CD4-positive, alpha-beta T cell (primary cell): ENCODE results near the gene HPCAL1. TPM values are rescaled to one million over a fixed set of nuclear protein-coding genes. Genes with fewer than 3 reads are reported as not detected.

Source experiments
- ATAC-seq: fragments of 200-7000 bp; cut with Tn5 transposase; one replicate; pipeline ENCODE4 v1.10.0; 2022; ENCODE audit warnings: mild to moderate bottlenecking; ENCODE audit not compliant: poor library complexity
- CTCF ChIA-PET: fragments of 350-600 bp; sonication (Branson Sonifier 250); formaldehyde crosslinking; loops from one replicate; lab custom pipeline; 2021; ENCODE audit warnings: antibody characterized with exemption, inconsistent platforms; lab: Charles Lee
- POLR2A ChIA-PET: fragments of 350-600 bp; sonication (Branson Sonifier 250); formaldehyde crosslinking; loops from one replicate; lab custom pipeline; 2021; ENCODE audit warnings: antibody characterized with exemption, inconsistent platforms; lab: Charles Lee
- DNase-seq, 14 experiments: peaks; one replicate each; pipeline ENCODE4 v3.0.0-alpha.2; 2013 to 2020; ENCODE audit warnings: mixed read lengths in 2 of 14
- H3K27ac ChIP-seq, 2 donors: one replicate each; pipeline versions ENCODE4 v1.5.1 to v1.7.0; 2013; ENCODE audit warnings: low read length in 2 of 2, low read depth in 1 of 2, mild to moderate bottlenecking in 1 of 2
- H3K27me3 ChIP-seq, 2 experiments: 1 replicate in 1 of 2; 2 replicates in 1 of 2; pipeline versions ENCODE4 v1.6.1 to v1.7.0; 2013; ENCODE audit warnings: low read length in 2 of 2, control low read depth in 1 of 2, mild to moderate bottlenecking in 1 of 2, moderate library complexity in 1 of 2; ENCODE audit not compliant: insufficient read depth in 2 of 2, control insufficient read depth in 1 of 2
- H3K36me3 ChIP-seq: one replicate; pipeline ENCODE4 v1.6.1; 2013; ENCODE audit warnings: low read length, control low read depth; ENCODE audit not compliant: insufficient read depth
- H3K4me1 ChIP-seq: one replicate; pipeline ENCODE4 v1.6.1; 2013; ENCODE audit warnings: low read length, control low read depth; ENCODE audit not compliant: insufficient read depth
- H3K4me3 ChIP-seq: one replicate; pipeline ENCODE4 v1.5.1; 2013; ENCODE audit warnings: mild to moderate bottlenecking, low read length, moderate library complexity
- H3K9me3 ChIP-seq, 2 experiments: 1 replicate in 1 of 2; 2 replicates in 1 of 2; pipeline versions ENCODE4 v1.6.1 to v1.7.0; 2013; ENCODE audit warnings: low read length in 2 of 2, mild to moderate bottlenecking in 2 of 2, control low read depth in 1 of 2, moderate library complexity in 1 of 2; ENCODE audit not compliant: control insufficient read depth in 1 of 2, insufficient read depth in 1 of 2
- H3K27ac Mint-ChIP-seq: one replicate; pipeline ENCODE4 v1.8.0; 2020; ENCODE audit warnings: mixed read lengths
- H3K27me3 Mint-ChIP-seq: one replicate; pipeline ENCODE4 v1.8.0; 2021; ENCODE audit warnings: mixed read lengths
- H3K36me3 Mint-ChIP-seq: one replicate; pipeline ENCODE4 v1.8.0; 2021; ENCODE audit warnings: low read depth, mixed read lengths
- H3K4me1 Mint-ChIP-seq: one replicate; pipeline ENCODE4 v1.8.0; 2021; ENCODE audit warnings: low read depth, mixed read lengths
- H3K4me3 Mint-ChIP-seq: one replicate; pipeline ENCODE4 v1.8.0; 2020; ENCODE audit warnings: mild to moderate bottlenecking, mixed read lengths
- H3K9me3 Mint-ChIP-seq: one replicate; pipeline ENCODE4 v1.8.0; 2020; ENCODE audit warnings: mixed read lengths
- CTCF ChIP-seq: fragments of 200-600 bp; IDR thresholded peaks from one replicate; pipeline ENCODE4 v1.8.0; 2022; ENCODE audit warnings: antibody characterized with exemption, mild to moderate bottlenecking
- intact Hi-C, 2 experiments: fragments of 100-400 bp; cut with DNase I in 1 of 2; cut with micrococcal nuclease in 1 of 2; formaldehyde crosslinking; loops; one replicate each; pipeline versions ENCODE4 v1.15.1 to v1.9.0; 2023 to 2025; cut with DNase I, micrococcal nuclease
- total RNA-seq, 174 experiments: library from RNA in 2 of 174; stranded (reverse) in 2 of 174; gene quantifications; one replicate each; pipeline ENCODE4 v1.2.3 and lab custom pipeline; 2021 to 2026

Gene HPCAL1
- total RNA-seq, 2 experiments from 2014 or later = 24.9 to 27.9 TPM

- ChIA-PET POLR2A (interaction anchor here (0.7 to 0.9 kb wide), 2 partner anchors 23 to 36 kb away, joined by 3 read pairs; no protein-coding TSS in a partner anchor), CTCF (no interaction called here)
- Histone ChIP-seq H3K4me1 (peaks cover 49% of the 10 kb centered on the region), H3K27me3 (no peaks in the 10 kb centered on the region), H3K27ac (no peak overlapping the region), H3K4me3 (no peak overlapping the region), H3K36me3 (peaks cover 16% of the 10 kb centered on the region), H3K9me3 (no peaks in the 10 kb centered on the region)
- H3K36me3 Mint-ChIP-seq = peaks cover 36% of the 10 kb centered on the region
- ATAC-seq = no peak
- H3K4me3 Mint-ChIP-seq = no peak overlapping the region
- DNase-seq = no peak
- peaks cover 50% of the 10 kb centered on the region for H3K4me1 Mint-ChIP-seq
- H3K27me3 Mint-ChIP-seq = no peaks in the 10 kb centered on the region
- intact Hi-C loops = no loop called here
- H3K9me3 Mint-ChIP-seq = no peaks in the 10 kb centered on the region
- no peak for TF ChIP-seq CTCF
- peak overlapping the region; percentile 17 for H3K27ac Mint-ChIP-seq
Observed at GRCh38 chr2:10359731-10360329, 57.1 kb downstream of the HPCAL1 start.

GRCh38 chr2:10360460-10360849 lies 57.8 kb downstream of the HPCAL1 start:
- peaks cover 52% of the 10 kb centered on the region for H3K4me1 Mint-ChIP-seq
- peaks cover 15% of the 10 kb centered on the region for H3K36me3 ChIP-seq

GRCh38 chr2:10360850-10361588 lies 58.3 kb downstream of the HPCAL1 start:
- H3K4me1 ChIP-seq = peaks cover 60% of the 10 kb centered on the region
- TF ChIP-seq CTCF = no peak
- DNase-seq (no peak), ATAC-seq (no peak)
- Mint-ChIP-seq H3K9me3 (no peaks in the 10 kb centered on the region), H3K4me1 (peaks cover 46% of the 10 kb centered on the region), H3K27ac (peak overlapping the region; percentile 47), H3K27me3 (no peaks in the 10 kb centered on the region), H3K4me3 (no peak overlapping the region), H3K36me3 (peaks cover 28% of the 10 kb centered on the region)
- intact Hi-C loops = no loop called here
- no peak overlapping the region for H3K4me3 ChIP-seq
- no peaks in the 10 kb centered on the region for H3K9me3 ChIP-seq
- ChIA-PET CTCF (interaction anchor here (1.3 kb wide), 1 partner anchor 34 kb away, joined by 4 read pairs; no protein-coding TSS in a partner anchor), POLR2A (interaction anchor here (0.7 to 1.1 kb wide), 2 partner anchors 30 to 342 kb away, joined by 3 read pairs; no protein-coding TSS in a partner anchor)
- H3K27me3 ChIP-seq = no peaks in the 10 kb centered on the region
- H3K36me3 ChIP-seq = peaks cover 17% of the 10 kb centered on the region
- H3K27ac ChIP-seq = no peak overlapping the region

More at GRCh38 chr2:10360460-10360849, 57.8 kb downstream of the HPCAL1 start:
- peaks cover 34% of the 10 kb centered on the region for H3K36me3 Mint-ChIP-seq
- no peak overlapping the region for H3K4me3 Mint-ChIP-seq
- ChIA-PET POLR2A (interaction anchor here (0.7 to 0.9 kb wide), 2 partner anchors 22 to 37 kb away, joined by 3 read pairs; no protein-coding TSS in a partner anchor), CTCF (no interaction called here)
- peak overlapping the region; percentile 47 for H3K27ac Mint-ChIP-seq
- no peaks in the 10 kb centered on the region for H3K27me3 ChIP-seq
- DNase-seq = no peak
- H3K27ac ChIP-seq = no peak overlapping the region
- H3K4me1 ChIP-seq = peaks cover 55% of the 10 kb centered on the region
- no peaks in the 10 kb centered on the region for H3K9me3 Mint-ChIP-seq
- H3K27me3 Mint-ChIP-seq = no peaks in the 10 kb centered on the region
- ATAC-seq = no peak
- no peaks in the 10 kb centered on the region for H3K9me3 ChIP-seq
- intact Hi-C loops = no loop called here
- no peak for TF ChIP-seq CTCF
- H3K4me3 ChIP-seq = no peak overlapping the region
